Measurements from ENCODE around the gene ZSWIM4. TPM values are rescaled to one million over a fixed set of nuclear protein-coding genes. Genes with fewer than 3 reads are reported as not detected.

ZSWIM4 gene
- total and polyA plus RNA-seq, 2 of the 4 experiments (the other 2 are of a cell fraction): 2.2 to 6.2 TPM

- in situ Hi-C loops (cut with MboI; ENCODE audit: low sequenced_read_pairs) (loop anchor here (25.0 kb wide), 1 partner anchor 324 kb away; the partner anchor contains the start of genes C19orf67 and SAMD1), dilution Hi-C loops (cut with HindIII; ENCODE audit: low sequenced_read_pairs, unreplicated experiment) (no loop called here), intact Hi-C loops (cut with micrococcal nuclease) (no loop called here)
- H3K9me1 ChIP-seq (ENCODE audit: insufficient read depth, low read length): no peaks in the 10 kb centered on the region; the same call in 1 of the 2 replicates
- no peak for ATAC-seq (ENCODE audit: low read depth)
- H3K56ac ChIP-seq (ENCODE audit: extremely low read depth, insufficient read depth, low read length): no peak overlapping the region
- no peak overlapping the region for H4K8ac ChIP-seq (ENCODE audit: low read depth in 2 of 2, low read length in 2 of 2)
- CTCF ChIA-PET: no interaction called here
- H4K91ac ChIP-seq (ENCODE audit: insufficient read depth, low read depth, low read length): no peak overlapping the region
- no peak overlapping the region for H2AK9ac ChIP-seq (replicated peaks; ENCODE audit: low read depth, low read length, poor library complexity)
- H3K79me1 ChIP-seq (ENCODE audit: low read depth in 1 of 2, low read length in 2 of 2): peaks cover 18 to 38% of the 10 kb centered on the region in 2 experiments
- H3K9me3 ChIP-seq (ENCODE audit: control insufficient read depth, insufficient read depth, low read length): no peaks in the 10 kb centered on the region
- no peak overlapping the region for H3K4me2 ChIP-seq (ENCODE audit: low read depth, low read length)
- no peak overlapping the region for H2AFZ ChIP-seq (replicated peaks; ENCODE audit: low read length, poor library complexity)
- H3K36me3 ChIP-seq (ENCODE audit: control insufficient read depth, insufficient read depth, low read length): peaks cover 52% of the 10 kb centered on the region
- no peak overlapping the region for H2AK5ac ChIP-seq (ENCODE audit: low read depth, low read length)
- H3K27ac ChIP-seq (ENCODE audit: insufficient read depth, low read length): no peak overlapping the region
- H4K5ac ChIP-seq (ENCODE audit: low read depth, low read length): no peak overlapping the region
- no peak for TF ChIP-seq SMC3 (IDR thresholded peaks at IDR 0.05; ENCODE audit: low read depth, low read length)
- no peak for TF ChIP-seq POLR2A (IDR thresholded peaks at IDR 0.05; ENCODE audit: low read depth, low read length)
- no peak for TF ChIP-seq CTCF (conservative IDR thresholded peaks at IDR 0.05; ENCODE audit: low read depth, low read length)
- no peak for TF ChIP-seq CHD1 (IDR thresholded peaks at IDR 0.05; ENCODE audit: low read depth, low read length)
- no peak for TF ChIP-seq MXI1 (IDR thresholded peaks at IDR 0.05; ENCODE audit: borderline replicate concordance, low read depth, low read length)
- no peak for TF ChIP-seq ELK1 (IDR thresholded peaks at IDR 0.05; ENCODE audit: borderline replicate concordance, low read depth, low read length)
- TF ChIP-seq CEBPB (IDR thresholded peaks at IDR 0.05; ENCODE audit: low read depth, low read length): no peak
- TF ChIP-seq BHLHE40 (IDR thresholded peaks at IDR 0.05; ENCODE audit: low read depth, low read length): no peak
- TF ChIP-seq USF2 (IDR thresholded peaks at IDR 0.05; ENCODE audit: low read depth, low read length): no peak
- TF ChIP-seq RFX5 (IDR thresholded peaks at IDR 0.05; ENCODE audit: low read depth, low read length): no peak
- no peak for TF ChIP-seq FOS (IDR thresholded peaks at IDR 0.05; ENCODE audit: low read depth, low read length)
- no peak for TF ChIP-seq RAD21 (IDR thresholded peaks at IDR 0.05; ENCODE audit: low read length)
- TF ChIP-seq RCOR1 (IDR thresholded peaks at IDR 0.05; ENCODE audit: insufficient replicate concordance, low read length): no peak
- TF ChIP-seq MAZ (IDR thresholded peaks at IDR 0.05; ENCODE audit: borderline replicate concordance, low read depth, low read length): no peak
- TF ChIP-seq NFE2L2 (IDR thresholded peaks at IDR 0.05; ENCODE audit: low read depth, low read length): no peak
- no peak for TF ChIP-seq MAFK (IDR thresholded peaks at IDR 0.05; ENCODE audit: low read depth, low read length)
- POLR2A ChIA-PET (ENCODE audit: unreplicated experiment): interaction anchor here (0.6 kb wide), 1 partner anchor 9 kb away, joined by 5 read pairs; no protein-coding TSS in a partner anchor
- no peak overlapping the region for H2BK20ac ChIP-seq (ENCODE audit: low read depth, low read length)
- no peak overlapping the region for H3K4me3 ChIP-seq (ENCODE audit: insufficient read depth, low read depth, low read length)
- no peaks in the 10 kb centered on the region for H3K27me3 ChIP-seq (ENCODE audit: control insufficient read depth, insufficient read depth, low read length)
- H3K18ac ChIP-seq (ENCODE audit: low read depth, low read length): no peak overlapping the region
- H3K23ac ChIP-seq (ENCODE audit: low read depth, low read length): no peak overlapping the region
- no peak overlapping the region for H2BK120ac ChIP-seq (ENCODE audit: low read depth, low read length)
- H2BK5ac ChIP-seq (ENCODE audit: low read depth, low read length, poor library complexity, severe bottlenecking): no peak overlapping the region
- peaks cover 7% of the 10 kb centered on the region for H3K4me1 ChIP-seq (ENCODE audit: control insufficient read depth, insufficient read depth, low read length)
- 100% methylated on average over 1 of the region's 3 CpGs; no CpG with 5 or more reads in 1 of the 2 experiments for WGBS, 2 experiments (ENCODE audit: extremely low coverage in 2 of 2, insufficient read length in 1 of 2)
- no peak overlapping the region for H3K14ac ChIP-seq (replicated peaks; ENCODE audit: low read depth, low read length)
- H2BK15ac ChIP-seq (ENCODE audit: low read depth, low read length): no peak overlapping the region
- no TSS peak for BruUV-seq (replicated peaks)
- H4K20me1 ChIP-seq (ENCODE audit: insufficient read depth, low read length): 0 out of 2 replicates have a peak, but pooled peaks cover 8% of the 10 kb centered on the region
- H3K4ac ChIP-seq (ENCODE audit: low read depth, low read length): no peak overlapping the region
- DNase-seq: no peak
- no peak overlapping the region for H3K9ac ChIP-seq (ENCODE audit: low read depth, low read length)
Observed at GRCh38 chr19:13763265-13763664, 32.0 kb upstream of the ZSWIM4 start.
